A549 (cell line): ENCODE results near the gene KIF16B. TPM values are rescaled to one million over a fixed set of nuclear protein-coding genes. Genes with fewer than 3 reads are reported as not detected.
A peak's percentile ranks its signal among the peaks of the same experiment; 100 is the strongest.
"Not testable (repeated sequence)": the region's sequence is repeated elsewhere in the genome, so short reads cannot be mapped to it uniquely, and the experiment has no call there.

Experiments used
- ATAC-seq, 2 experiments: fragments of 200-7000 bp in 1 of 2; fragments of >200 bp in 1 of 2; cut with Nextera tagmentation in 1 of 2; cut with Tn5 transposase in 1 of 2; 3 replicates each; pipeline versions ENCODE4 v1.8.0 to v1.9.1; 2018 to 2020; ENCODE audit warnings: mild to moderate bottlenecking in 1 of 2, moderate library complexity in 1 of 2
- CTCF ChIA-PET: fragments of 300-600 bp; sonication (Branson Sonifier 250); formaldehyde crosslinking; extraction: SDS; loops from one replicate; lab custom pipeline; 2021; ENCODE audit warnings: antibody characterized with exemption, inconsistent platforms; lab: Yijun Ruan, JAX
- POLR2A ChIA-PET: fragments of 350-600 bp; formaldehyde crosslinking; extraction: SDS; loops from one replicate; lab custom pipeline; 2021; ENCODE audit warnings: antibody characterized with exemption, inconsistent platforms; lab: Yijun Ruan, JAX
- DNase-seq, 2 experiments: peaks; one replicate each; pipeline versions ENCODE4 v3.0.0 to v3.0.0-alpha.2; 2011 to 2016; ENCODE audit warnings: low read depth in 1 of 2, low spot score in 1 of 2
- FAIRE-seq: peaks from 2 replicates; lab custom pipeline; 2011; peaks lifted over from hg19 to GRCh38; lab: Jason Lieb, UNC
- H3K27ac ChIP-seq, 2 experiments: fragments of >200 bp; sonication (Bioruptor Twin); formaldehyde crosslinking; 3 replicates each; pipeline ENCODE4 v1.5.1; 2016 to 2017
- H3K4me1 ChIP-seq: fragments of >200 bp; sonication (Bioruptor Twin); formaldehyde crosslinking; 3 replicates; pipeline ENCODE4 v1.6.1; 2016
- H3K4me2 ChIP-seq: fragments of >200 bp; sonication (Bioruptor Twin); formaldehyde crosslinking; 3 replicates; pipeline ENCODE4 v1.6.1; 2016
- H3K4me3 ChIP-seq: fragments of >200 bp; sonication (Bioruptor Twin); formaldehyde crosslinking; 3 replicates; pipeline ENCODE4 v1.5.1; 2016
- H3K9me3 ChIP-seq: fragments of >200 bp; sonication (Bioruptor Twin); formaldehyde crosslinking; 3 replicates; pipeline ENCODE4 v1.6.1; 2016
- CBX8 ChIP-seq: fragments of 200-600 bp; sonication (generic); IDR thresholded peaks from 2 replicates; pipeline ENCODE4 v1.6.1; 2016
- CHD4 ChIP-seq: fragments of 200-600 bp; sonication (generic); IDR thresholded peaks from 2 replicates; pipeline ENCODE4 v1.6.1; 2016; ENCODE audit warnings: antibody characterized with exemption, mild to moderate bottlenecking, borderline replicate concordance
- E2F6 ChIP-seq: IDR thresholded peaks from 2 replicates; pipeline ENCODE4 v1.6.1; 2012; ENCODE audit warnings: low read depth, borderline replicate concordance
- EHMT2 ChIP-seq: fragments of 200-600 bp; sonication (generic); IDR thresholded peaks from 2 replicates; pipeline ENCODE4 v1.6.1; 2016; ENCODE audit warnings: antibody characterized with exemption, low read depth, mild to moderate bottlenecking, moderate library complexity
- ESRRA ChIP-seq: fragments of 150-350 bp; IDR thresholded peaks from 2 replicates; pipeline ENCODE4 v1.6.1; 2014; ENCODE audit warnings: mild to moderate bottlenecking, low read length, borderline replicate concordance
- FOSB ChIP-seq: fragments of 250-450 bp; sonication (Bioruptor Pico); IDR thresholded peaks from 2 replicates; pipeline ENCODE4 v1.5.0; 2020; ENCODE audit warnings: mild to moderate bottlenecking, moderate library complexity
- HES2 ChIP-seq: fragments of >200 bp; sonication (Bioruptor Twin); formaldehyde crosslinking; IDR thresholded peaks from 2 replicates; pipeline ENCODE4 v1.6.1; 2016
- HEYL ChIP-seq: fragments of 250-450 bp; sonication (Bioruptor Pico); IDR thresholded peaks from 2 replicates; pipeline ENCODE4 v1.8.0; 2021; ENCODE audit warnings: mild to moderate bottlenecking, moderate library complexity
- HMGXB4 ChIP-seq: fragments of 250-450 bp; sonication (Bioruptor Pico); IDR thresholded peaks from 2 replicates; pipeline ENCODE4 v1.5.0; 2021; ENCODE audit warnings: mild to moderate bottlenecking, moderate library complexity, borderline replicate concordance
- HOXA7 ChIP-seq: fragments of 250-450 bp; sonication (Bioruptor Pico); IDR thresholded peaks from 2 replicates; pipeline ENCODE4 v1.5.0; 2020; ENCODE audit warnings: mild to moderate bottlenecking, moderate library complexity
- JUN ChIP-seq, 2 experiments: fragments of >200 bp; sonication (Bioruptor Twin); formaldehyde crosslinking; IDR thresholded peaks; 2 replicates in 1 of 2; 3 replicates in 1 of 2; pipeline ENCODE4 v1.6.1; 2016 to 2017
- JUNB ChIP-seq: fragments of >200 bp; sonication (Bioruptor Twin); formaldehyde crosslinking; IDR thresholded peaks from 2 replicates; pipeline ENCODE4 v1.6.1; 2016
- MAFK ChIP-seq: fragments of 450-650 bp; IDR thresholded peaks from 2 replicates; pipeline ENCODE4 v1.6.1; 2014; ENCODE audit not compliant: partially characterized antibody
- MYC ChIP-seq: IDR thresholded peaks from 2 replicates; pipeline ENCODE4 v1.6.1; 2012; ENCODE audit warnings: mild to moderate bottlenecking, inconsistent platforms, low read length, improper control_type of control experiment, borderline replicate concordance
- NFE2L2 ChIP-seq: fragments of 150-350 bp; conservative IDR thresholded peaks from 2 replicates; pipeline ENCODE4 v1.6.1; 2014; ENCODE audit warnings: low read length
- NPAS2 ChIP-seq: fragments of 250-450 bp; sonication (Bioruptor Pico); IDR thresholded peaks from 2 replicates; pipeline ENCODE4 v1.8.0; 2022; ENCODE audit warnings: mild to moderate bottlenecking, moderate library complexity, borderline replicate concordance
- REST ChIP-seq: fragments of 200-600 bp; sonication (generic); IDR thresholded peaks from 2 replicates; pipeline ENCODE4 v1.6.1; 2016; ENCODE audit warnings: antibody characterized with exemption, mild to moderate bottlenecking, moderate library complexity
- RFX5 ChIP-seq: fragments of 450-650 bp; IDR thresholded peaks from 2 replicates; pipeline ENCODE4 v1.7.1; 2014; ENCODE audit warnings: antibody characterized with exemption, mild to moderate bottlenecking, moderate library complexity
- TFCP2L1 ChIP-seq: fragments of 250-450 bp; sonication (Bioruptor Pico); IDR thresholded peaks from 2 replicates; pipeline ENCODE4 v1.5.0; 2021; ENCODE audit warnings: mild to moderate bottlenecking
- TP53 ChIP-seq: fragments of 250-450 bp; sonication (Bioruptor Pico); IDR thresholded peaks from 2 replicates; pipeline ENCODE4 v1.5.0; 2021; ENCODE audit warnings: mild to moderate bottlenecking, moderate library complexity
- USF2 ChIP-seq: fragments of 450-650 bp; IDR thresholded peaks from 2 replicates; pipeline ENCODE4 v1.6.1; 2014; ENCODE audit warnings: antibody characterized with exemption
- ZFP36 ChIP-seq: fragments of 450-650 bp; IDR thresholded peaks from 2 replicates; pipeline ENCODE4 v1.6.1; 2014; ENCODE audit warnings: borderline replicate concordance; ENCODE audit not compliant: partially characterized antibody
- ZNF302 ChIP-seq: fragments of 250-450 bp; sonication (Bioruptor Pico); IDR thresholded peaks from 2 replicates; pipeline ENCODE4 v1.9.0; 2021; ENCODE audit warnings: inconsistent platforms, mild to moderate bottlenecking, moderate library complexity
- ZSCAN20 ChIP-seq: fragments of 250-450 bp; sonication (Bioruptor Pico); IDR thresholded peaks from 2 replicates; pipeline ENCODE4 v1.8.0; 2022; ENCODE audit warnings: mild to moderate bottlenecking, moderate library complexity
- WGBS: methylation state at CpG from one replicate; pipeline ENCODE4 v1.1.6; 2017; ENCODE audit errors: missing lambda C conversion rate; 5-methylcytosine and 5-hydroxymethylcytosine counted together
- polyA plus RNA-seq, 4 experiments: library from polyadenylated mRNA; depleted of rRNA in 3 of 4; stranded (reverse); fragments of >200 nt; fragmentation: RNase III in 1 of 4; extraction: RNeasy Plus Mini Kit Qiagen cat#74134 plus additional on column Dnase treatment in 1 of 4; gene quantifications; 2 replicates in 3 of 4; 3 replicates in 1 of 4; pipeline ENCODE4 v1.2.3, GENCODE V29; 2011 to 2017

Gene KIF16B
- polyA plus RNA-seq, 2 of the 4 experiments (the other 2 are of a cell fraction): 14.1 to 23.3 TPM

GRCh38 chr20:16520154-16520553, 53.1 kb downstream of the KIF16B start:
- no peak for FAIRE-seq
- 88% methylated on average over 5 of the region's 5 CpGs for WGBS

GRCh38 chr20:16519673-16520072, 53.6 kb downstream of the KIF16B start:
- DNase-seq, H3K9me3 ChIP-seq, FAIRE-seq, ATAC-seq, H3K27ac ChIP-seq, H3K4me1 ChIP-seq, H3K4me3 ChIP-seq, H3K4me2 ChIP-seq, POLR2A ChIA-PET: not testable (repeated sequence)
- CTCF ChIA-PET: interaction anchor here (0.6 to 4.9 kb wide), 13 partner anchors 8 to 1047 kb away, joined by 3 to 49 read pairs (median 4); partner anchors contain the start of gene KIF16B
- WGBS: 82% methylated on average over 8 of the region's 8 CpGs

More at GRCh38 chr20:16520154-16520553, 53.1 kb downstream of the KIF16B start:
- no peaks in the 10 kb centered on the region for H3K4me1 ChIP-seq
- H3K4me2 ChIP-seq: no peak overlapping the region
- no peaks in the 10 kb centered on the region for H3K9me3 ChIP-seq
- DNase-seq (no peak), ATAC-seq (no peak)
- no peak for TF ChIP-seq NFE2L2
- TF ChIP-seq HES2: no peak
- TF ChIP-seq JUNB: no peak
- TF ChIP-seq ZFP36: no peak
- TF ChIP-seq TP53: no peak
- no peak for TF ChIP-seq ZNF302 (CRISPR knock-in tag)
- TF ChIP-seq CBX8: no peak
- no peak for TF ChIP-seq CHD4
- TF ChIP-seq RFX5: no peak
- no peak for TF ChIP-seq TFCP2L1
- no peak for TF ChIP-seq HMGXB4 (CRISPR knock-in tag)
- no peak for TF ChIP-seq ESRRA
- no peak for TF ChIP-seq MYC
- no peak for TF ChIP-seq NPAS2 (CRISPR knock-in tag)
- no peak for TF ChIP-seq E2F6
- TF ChIP-seq HOXA7 (CRISPR knock-in tag): no peak
- no peak for TF ChIP-seq HEYL (CRISPR knock-in tag)
- no peak for TF ChIP-seq USF2
- TF ChIP-seq FOSB (CRISPR knock-in tag): no peak
- CTCF ChIA-PET: interaction anchor here (0.6 to 4.9 kb wide), 5 partner anchors 10 to 1047 kb away, joined by 3 to 49 read pairs (median 4); no protein-coding TSS in a partner anchor
- no peak overlapping the region for H3K27ac ChIP-seq
- no peak overlapping the region for H3K4me3 ChIP-seq
- POLR2A ChIA-PET: no interaction called here

GRCh38 chr20:16518784-16519084, 54.5 kb downstream of the KIF16B start:
- TF ChIP-seq MAFK (no peak), EHMT2 (no peak), ZSCAN20 (CRISPR knock-in tag) (no peak), JUN (IDR thresholded peaks at IDR 0.05) (no peak), REST (no peak), FOSB (CRISPR knock-in tag) (no peak)
- no peak for DNase-seq
- Histone ChIP-seq H3K9me3 (no peaks in the 10 kb centered on the region), H3K4me2 (no peak overlapping the region), H3K4me1 (no peaks in the 10 kb centered on the region), H3K4me3 (no peak overlapping the region), H3K27ac (no peak overlapping the region)
- ChIA-PET POLR2A (no interaction called here), CTCF (interaction anchor here (0.6 to 4.9 kb wide), 19 partner anchors 9 to 247 kb away, joined by 3 to 49 read pairs (median 4); partner anchors contain the start of gene KIF16B)
- no peak for FAIRE-seq
- 76% methylated on average over 4 of the region's 4 CpGs for WGBS
- 0 out of 6 replicates have a peak, but pooled peaks of 1 of the 2 experiments have one; percentile 40 for ATAC-seq
